HG03196 (cell line): Measurements from ENCODE around the gene MUC21.
"Not testable (repeated sequence)": the region's sequence is repeated elsewhere in the genome, so short reads cannot be mapped to it uniquely, and the experiment has no call there.

Experiments
- ATAC-seq: cut with Tn5 transposase; IDR thresholded peaks from one replicate; pipeline ENCODE4 v1.9.1; 2021; ENCODE audit not compliant: unreplicated experiment

Gene MUC21

DNA sequence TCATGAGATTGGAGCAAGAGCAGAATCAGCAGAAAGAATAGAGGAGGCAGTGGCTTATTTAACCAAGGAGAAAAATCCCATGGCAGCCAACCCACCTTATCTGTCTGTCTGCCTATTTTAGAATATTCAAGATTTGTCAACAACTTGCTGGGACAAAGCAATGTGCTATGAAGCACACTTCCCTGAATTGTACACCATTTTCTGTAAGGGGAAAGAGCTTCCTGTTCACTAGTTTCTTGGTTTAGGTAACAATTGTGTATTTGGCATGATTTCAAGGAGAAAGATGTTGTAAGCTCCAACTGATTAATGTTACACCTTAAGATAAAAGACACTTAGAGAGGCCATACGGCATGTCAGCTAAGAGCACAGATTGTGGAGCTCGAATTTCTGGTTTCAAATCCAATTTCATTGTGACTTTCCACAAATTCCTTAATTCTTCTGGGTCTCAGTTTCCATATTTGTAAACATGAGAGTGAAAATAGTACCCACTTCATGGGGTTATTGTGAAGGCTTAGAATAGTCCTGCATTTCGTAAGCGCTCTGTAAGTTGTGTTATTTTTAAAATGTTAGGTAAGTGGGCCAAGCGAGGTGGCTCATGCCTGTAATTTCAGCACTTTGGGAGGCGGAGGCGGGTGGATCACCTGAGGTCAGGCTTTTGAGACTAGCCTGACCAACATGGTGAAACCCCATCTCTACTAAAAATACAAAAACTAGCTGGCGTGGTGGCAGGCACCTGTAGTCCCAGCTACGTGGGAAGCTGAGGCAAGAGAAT is 21.9 kb downstream of the MUC21 start:
- no peak for ATAC-seq

DNA sequence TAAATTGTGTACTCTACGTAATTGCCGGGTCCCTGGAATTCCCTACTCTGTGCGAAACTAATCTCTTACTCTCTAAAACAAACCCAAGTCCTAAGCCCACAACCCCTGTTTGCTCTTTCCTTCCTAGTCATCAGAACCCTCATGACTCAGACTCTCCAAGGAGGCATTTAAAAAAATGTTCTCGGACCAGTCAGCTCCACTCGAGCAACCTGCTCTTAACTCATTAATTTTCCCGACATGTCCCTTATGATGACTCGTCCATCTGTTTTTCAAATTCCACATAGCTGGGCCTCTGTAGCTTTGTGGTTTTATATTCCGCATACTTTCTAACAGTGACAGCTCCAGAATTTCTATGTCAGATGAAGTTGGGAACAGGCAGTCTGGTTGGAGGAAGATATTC is 24.2 kb downstream of the MUC21 start:
- ATAC-seq: no peak

DNA sequence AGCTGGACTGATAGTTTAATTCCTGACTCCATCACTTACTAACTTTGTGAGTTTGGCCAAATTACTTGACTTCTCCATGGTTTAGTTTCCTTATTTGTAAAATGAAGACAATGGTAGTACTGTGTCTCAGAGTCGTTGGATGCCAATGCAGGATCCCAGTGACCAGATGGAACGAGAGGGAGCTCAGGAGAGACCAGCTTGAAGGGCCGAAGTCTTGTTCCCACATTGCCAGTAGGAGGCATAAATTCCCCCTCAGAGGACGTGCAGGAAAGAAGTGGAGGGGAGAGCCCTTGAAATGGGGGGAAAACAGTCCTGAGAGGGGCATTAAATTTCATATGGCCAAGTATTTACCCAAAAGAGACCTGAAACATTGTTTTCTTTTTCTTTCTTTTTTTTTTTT is 24.6 kb downstream of the MUC21 start:
- no peak for ATAC-seq

DNA sequence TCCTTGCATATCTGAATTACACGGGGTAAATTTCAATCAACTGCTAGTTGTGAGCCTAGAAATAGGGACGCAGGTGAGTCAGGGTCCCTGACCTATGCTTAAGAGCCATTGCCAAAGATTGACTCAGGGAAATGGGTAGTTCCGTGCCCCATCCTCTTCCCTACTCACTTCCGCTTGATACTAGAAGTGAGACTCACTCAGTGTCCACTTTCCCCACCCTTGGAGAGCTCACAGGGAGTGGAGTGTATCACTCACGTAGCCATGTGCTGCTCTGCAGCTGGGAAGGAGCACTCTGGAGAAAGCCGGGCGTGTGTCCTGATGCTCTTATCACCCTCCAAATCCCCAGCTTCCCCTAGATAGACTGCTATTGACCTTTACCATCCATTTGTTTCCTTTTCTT is 26.2 kb downstream of the MUC21 start:
- ATAC-seq: no peak

DNA sequence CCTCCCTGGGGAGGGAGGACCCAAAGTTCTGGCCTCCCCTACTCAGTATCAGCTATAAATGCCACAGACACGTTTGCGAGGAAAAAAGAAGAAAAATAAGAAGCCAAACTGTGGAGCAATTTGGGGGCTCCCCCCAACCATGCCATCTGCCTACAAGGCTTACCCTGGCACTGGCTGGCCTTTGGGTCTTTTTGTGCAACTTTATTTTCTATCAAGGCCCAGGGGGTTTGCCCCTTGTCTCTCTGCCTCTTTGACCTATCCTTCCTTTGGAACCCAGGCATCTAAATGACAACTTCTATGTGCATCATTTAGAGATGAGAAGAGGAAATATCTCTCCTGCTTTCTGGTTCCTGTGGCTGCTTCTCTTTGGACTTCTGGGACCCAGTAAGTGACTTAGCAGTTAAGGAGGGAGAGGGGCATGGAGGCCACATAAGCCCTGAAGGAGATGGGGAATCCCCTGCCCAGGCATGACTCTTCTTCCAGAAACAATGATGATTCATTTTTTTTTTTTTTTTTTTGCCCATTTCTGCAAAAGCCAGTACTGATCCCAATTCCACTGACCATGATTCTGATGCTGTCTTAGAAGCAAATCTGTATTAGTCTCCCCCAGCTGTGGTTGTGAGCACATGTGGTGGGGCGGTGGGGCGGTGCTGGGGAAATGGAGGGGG is 27.0 kb downstream of the MUC21 start, which contains the start of gene MUC22:
MUC22 (plus strand) TSS at position 82 of the 668 bp plus-strand sequence; CDS start at position 315, 233 bp downstream.
- ATAC-seq: no peak

DNA sequence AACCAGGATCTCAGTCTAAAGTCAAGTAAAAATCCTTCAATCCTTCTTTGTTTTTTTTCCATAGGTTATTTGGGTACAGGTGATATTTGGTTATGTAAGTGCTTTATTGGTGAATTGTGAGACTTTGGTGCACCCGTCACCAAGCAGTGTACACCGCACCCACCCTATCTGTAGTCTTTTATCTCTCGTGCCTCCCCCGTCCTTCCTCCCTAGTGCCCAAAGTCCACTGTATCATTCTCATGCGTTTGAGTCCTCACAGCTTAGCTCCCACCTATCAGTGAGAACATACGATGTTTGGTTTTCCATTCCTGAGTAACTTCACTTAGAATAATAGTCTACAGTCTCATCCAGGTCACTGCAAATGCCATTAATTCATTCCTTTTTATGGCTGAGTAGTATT is 27.6 kb downstream of the MUC21 start:
- no peak for ATAC-seq

DNA sequence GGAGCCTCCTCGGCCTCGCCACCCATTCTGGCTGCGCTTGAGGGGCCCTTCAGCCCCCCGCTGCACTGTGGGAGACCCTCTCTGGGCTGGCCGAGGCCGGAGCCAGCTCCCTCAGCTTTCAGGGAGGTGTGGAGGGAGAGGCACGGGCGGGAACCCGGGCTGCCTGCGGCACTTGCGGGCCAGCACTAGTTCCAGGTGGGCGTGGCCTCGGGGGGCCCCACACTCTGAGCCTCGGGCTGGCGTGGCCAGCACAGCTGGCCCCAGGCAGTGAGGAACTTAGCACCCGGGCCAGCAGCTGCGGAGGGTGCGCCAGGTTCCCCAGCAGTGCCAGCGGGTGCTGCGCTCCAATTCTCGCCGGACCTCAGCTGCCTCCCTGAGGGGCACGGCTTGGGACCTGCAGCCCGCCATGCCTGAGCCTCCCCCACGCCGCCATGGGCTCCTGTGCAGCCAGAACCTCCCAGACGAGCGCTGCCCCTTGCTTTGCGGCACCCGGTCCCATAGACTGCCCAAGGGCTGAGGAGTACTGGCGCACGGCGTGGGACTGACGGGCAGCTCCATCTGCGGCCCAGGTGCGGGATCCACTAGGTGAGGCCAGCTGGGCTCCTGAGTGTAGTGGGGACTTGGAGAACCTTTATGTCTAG is 33.3 kb downstream of the MUC21 start:
- no peak for ATAC-seq

DNA sequence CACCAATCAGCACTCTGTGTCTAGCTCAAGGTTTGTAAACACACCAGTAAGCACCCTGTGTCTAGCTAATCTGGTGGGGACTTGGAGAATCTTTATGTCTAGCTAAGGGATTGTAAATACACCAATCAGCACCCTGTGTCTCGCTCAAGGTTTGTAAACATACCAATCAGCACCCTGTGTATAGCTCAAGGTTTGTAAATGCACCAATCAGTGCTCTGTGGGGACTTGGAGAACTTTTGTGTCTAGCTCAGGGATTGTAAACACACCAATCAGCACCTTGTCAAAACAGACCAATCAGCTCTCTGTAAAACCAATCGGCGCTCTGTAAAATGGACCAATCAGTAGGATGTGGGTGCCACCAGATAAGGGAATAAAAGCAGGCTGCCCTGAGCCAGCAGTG is 33.9 kb downstream of the MUC21 start:
- ATAC-seq: not testable (repeated sequence)

DNA sequence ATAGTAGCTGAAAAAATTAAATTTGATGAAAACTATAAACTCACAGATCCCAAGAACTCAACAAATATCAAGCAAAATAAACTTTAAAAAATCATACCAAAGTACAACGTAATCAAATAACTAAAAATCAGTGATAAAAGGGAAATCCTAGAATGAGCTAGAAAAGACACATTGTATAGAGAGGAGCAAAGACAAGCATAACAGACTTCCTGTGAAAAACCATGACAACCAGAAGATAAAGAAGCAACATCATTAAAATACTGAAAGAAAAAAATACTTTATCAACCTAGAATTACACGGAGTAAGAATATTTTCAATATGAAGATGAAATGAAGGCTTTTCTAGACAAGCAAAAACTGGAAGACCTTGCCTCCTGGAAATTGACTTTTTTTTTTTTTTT is 36.5 kb downstream of the MUC21 start:
- ATAC-seq: no peak

DNA sequence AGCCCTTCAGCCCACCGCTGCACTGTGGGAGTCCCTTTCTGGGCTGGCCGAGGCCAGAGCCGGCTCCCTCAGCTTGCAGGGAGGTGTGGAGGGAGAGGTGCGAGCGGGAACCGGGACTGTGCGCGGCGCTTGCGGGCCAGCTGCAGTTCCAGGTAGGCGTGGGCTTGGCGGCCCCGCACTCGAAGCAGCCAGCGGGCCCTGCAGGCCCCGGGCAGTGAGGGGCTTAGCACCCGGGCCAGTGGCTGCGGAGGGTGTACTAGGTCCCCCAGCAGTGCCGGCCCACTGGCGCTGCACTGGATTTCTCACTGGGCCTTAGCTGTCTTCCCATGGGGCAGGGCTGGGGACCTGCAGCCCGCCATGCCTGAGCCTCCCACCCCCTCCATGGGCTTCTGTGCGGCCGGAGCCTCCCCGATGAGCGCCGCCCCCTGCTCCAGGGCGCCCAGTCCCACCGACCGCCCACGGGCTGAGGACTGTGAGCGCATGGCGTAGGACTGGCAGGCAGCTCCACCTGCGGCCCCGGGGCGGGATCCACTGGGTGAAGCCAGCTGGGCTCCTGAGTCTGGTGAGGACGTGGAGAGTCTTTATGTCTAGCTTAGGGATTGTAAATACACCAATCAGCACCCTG is 37.2 kb downstream of the MUC21 start:
- ATAC-seq: not testable (repeated sequence)

DNA sequence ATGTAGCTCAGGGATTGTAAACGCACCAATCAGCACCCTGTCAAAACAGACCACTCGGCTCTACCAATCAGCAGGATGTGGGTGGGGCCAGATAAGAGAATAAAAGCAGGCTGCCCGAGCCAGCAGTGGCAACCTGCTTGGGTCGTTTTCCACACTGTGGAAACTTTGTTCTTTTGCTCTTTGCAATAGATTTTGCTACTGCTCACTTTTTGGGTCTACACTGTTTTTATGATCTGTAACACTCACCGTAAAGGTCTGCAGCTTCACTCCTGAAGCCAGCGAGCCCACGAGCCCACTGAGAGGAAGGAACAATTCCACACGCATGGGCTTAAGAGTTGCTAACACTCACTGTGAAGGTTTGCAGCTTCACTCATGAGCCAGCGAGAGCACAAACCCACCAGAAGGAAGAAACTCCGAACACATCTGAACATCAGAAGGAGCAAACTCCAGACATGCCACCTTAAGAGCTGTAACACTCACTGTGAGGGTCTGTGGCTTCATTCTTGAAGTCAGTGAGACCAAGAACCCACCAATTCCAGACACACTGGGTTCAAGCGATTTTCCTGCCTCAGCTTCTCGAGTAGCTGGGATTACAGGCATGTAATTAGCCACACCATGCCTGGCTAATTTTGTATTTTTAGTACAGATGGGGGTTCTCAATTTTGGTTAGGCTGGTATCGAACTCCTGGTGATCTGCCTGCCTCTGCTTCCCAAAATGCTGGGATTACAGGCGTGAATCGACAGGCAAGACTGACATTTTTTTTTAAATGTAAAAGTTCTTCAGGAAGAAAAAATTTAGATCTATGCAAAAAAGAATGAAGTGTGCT is 38.4 kb downstream of the MUC21 start:
- ATAC-seq: not testable (repeated sequence)

DNA sequence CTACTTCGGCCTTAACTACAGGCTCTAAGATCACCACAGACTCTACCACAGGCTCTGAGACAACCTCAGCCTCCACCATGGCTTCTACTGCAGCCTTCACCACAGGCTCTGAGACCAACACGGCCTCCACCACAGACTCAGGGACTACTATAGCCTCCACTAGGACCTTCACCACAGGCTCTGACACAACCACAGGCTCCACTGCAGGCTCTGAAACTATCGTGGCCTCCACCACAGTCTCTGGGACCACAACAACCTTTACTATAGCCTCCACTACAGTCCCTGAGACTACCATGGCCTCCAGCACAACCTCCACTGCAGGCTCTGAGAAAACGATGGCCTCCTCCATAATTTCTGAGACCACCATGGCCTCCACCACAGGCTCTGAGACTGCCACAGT is 42.1 kb downstream of the MUC21 start:
- ATAC-seq: no peak

DNA sequence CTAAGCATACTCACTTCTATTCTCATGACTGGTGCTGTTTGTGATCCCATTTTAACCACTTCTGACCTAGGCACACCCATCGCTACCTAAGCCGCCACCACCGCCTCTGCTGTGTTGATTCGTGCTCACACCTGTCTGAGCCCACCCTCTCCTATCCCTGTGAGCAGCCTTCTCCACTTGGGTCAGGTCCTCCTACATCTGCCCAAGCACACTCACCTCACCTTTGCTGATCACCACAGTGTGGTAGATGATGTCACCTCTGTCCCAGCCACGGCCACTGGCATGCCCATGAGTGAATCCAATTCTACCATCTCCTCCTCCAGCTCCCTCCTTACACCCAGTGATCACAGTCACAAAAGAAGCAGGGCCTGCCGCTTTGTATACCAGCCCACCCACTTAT is 47.6 kb downstream of the MUC21 start:
- no peak for ATAC-seq

DNA sequence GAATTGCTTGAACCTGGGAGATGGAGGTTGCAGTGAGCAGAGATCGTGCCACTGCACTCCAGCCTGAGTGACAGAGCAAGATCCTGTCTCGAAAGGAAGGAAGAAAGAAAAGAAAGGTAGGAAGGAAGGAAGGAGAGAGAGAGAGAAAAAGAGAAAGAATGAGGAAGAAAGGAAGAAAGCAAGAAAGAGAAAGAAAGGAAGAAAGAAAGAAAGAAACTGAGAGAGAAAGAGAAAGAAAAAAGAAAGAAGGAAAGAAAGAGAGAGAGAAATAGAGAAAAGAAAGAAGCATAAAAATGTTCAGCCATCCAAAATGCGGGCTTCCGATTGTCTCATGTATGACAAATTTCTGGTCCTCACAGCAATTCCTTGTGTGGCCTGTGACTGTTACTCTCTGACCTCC is 49.6 kb downstream of the MUC21 start:
- no peak for ATAC-seq

DNA sequence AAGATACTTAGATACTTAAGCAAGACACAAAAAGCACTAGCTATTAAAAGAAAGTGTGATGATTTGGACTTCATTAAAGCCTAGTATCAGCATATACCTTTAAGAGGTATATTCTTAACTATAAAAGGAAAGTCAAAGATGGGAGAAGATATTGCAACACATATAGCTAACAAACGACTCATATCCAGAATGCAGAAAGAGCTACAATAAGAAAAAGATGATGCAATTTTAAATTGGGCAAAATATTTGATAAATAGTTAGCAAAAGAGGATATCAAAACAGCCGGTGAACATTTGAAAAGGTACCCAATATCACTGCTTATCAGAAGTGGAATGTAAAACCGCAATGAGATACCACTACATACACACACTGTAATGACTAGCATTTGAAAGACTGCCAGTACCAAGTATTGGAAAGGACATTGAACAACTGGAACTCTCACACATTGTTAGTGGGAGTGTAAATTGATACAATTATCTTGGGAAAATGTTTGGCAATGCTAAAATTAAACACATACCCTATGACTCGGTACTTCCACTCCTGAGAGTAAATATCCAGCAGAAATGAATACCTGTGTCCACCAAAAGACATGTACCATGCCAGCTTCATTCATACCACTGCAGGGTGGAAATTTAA is 52.5 kb downstream of the MUC21 start:
- no peak for ATAC-seq

DNA sequence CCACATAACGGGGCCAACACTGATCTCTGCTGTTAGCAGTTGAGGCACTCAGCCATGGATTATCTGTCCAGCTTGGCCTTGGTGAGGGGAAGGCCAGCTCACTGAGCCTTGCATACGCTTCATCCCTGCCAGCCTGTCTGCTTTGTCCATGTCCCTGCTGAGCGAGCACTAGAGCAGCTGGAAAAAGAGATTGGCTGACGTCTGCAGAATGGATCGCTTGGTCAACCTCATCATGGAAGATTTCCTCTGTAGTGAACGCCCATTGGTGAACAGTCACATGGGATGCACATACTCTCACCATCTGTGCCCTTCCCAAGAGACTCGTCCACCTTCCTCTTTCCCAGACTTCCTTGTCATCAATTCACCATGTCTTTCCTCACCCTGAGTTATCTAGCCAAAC is 53.7 kb downstream of the MUC21 start:
- ATAC-seq: no peak

DNA sequence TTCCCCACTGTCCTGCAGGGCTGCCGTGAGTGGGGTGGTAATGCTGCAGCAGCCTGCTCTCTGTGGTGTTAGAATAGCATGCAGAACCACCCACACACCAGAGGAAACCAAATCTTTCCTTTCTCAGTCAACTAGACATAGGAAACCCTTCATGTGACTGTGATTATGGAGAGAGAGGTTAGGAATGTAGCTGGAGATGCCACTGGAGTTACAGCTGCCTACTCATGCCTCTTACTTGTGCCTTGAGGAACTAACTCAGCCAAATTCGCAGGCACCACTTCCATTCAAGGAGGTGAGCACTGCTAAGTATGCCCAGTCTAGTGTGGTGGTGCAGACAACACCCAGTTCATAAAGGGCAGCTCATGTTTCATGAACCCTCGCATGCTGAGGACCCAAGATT is 54.2 kb downstream of the MUC21 start:
- ATAC-seq: no peak

DNA sequence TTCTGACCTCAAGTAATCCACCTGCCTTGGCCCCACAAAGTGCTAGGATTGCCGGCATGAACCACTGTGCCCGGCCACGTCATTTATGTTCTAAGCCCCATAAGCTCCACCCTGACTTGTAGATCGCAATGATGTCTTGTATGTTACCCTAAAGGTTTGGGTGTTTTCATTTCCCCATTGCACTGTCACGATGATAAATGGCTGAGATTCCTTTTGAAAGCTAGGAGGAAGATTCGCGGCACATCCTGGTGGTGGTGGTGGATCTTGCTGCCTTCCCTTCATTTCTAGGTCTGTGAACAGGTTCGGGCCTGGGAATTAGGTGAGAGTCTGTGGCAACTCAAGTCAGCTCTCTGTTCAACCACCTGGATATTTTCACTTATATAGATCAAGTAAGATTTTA is 55.0 kb downstream of the MUC21 start:
- no peak for ATAC-seq
